Globus pallidus (tissue), 1 donor: Measurements from ENCODE around the gene THEMIS2.
"Not testable (repeated sequence)": the region's sequence is repeated elsewhere in the genome, so short reads cannot be mapped to it uniquely, and the experiment has no call there.

Experiments
- DNase-seq: peaks from one replicate; pipeline ENCODE4 v3.0.0-alpha.2; 2015; ENCODE audit warnings: low spot score

THEMIS2 gene

GRCh38 chr1:27863538-27863915, 8.8 kb upstream of the THEMIS2 start:
- peak; percentile 22 for DNase-seq

GRCh38 chr1:27864264-27864895, 8.0 kb upstream of the THEMIS2 start:
- peak; percentile 39 for DNase-seq

GRCh38 chr1:27865821-27866220, 6.5 kb upstream of the THEMIS2 start:
- no peak for DNase-seq

GRCh38 chr1:27868556-27868931, 3.8 kb upstream of the THEMIS2 start:
- no peak for DNase-seq

- no peak for DNase-seq
These were observed 3.2 kb upstream of the THEMIS2 start for GRCh38 chr1:27868932-27869718.

- no peak for DNase-seq
These were observed 2.6 kb upstream of the THEMIS2 start for GRCh38 chr1:27869719-27870085.

GRCh38 chr1:27871076-27871475, 1.3 kb upstream of the THEMIS2 start:
- not testable (repeated sequence) for DNase-seq

GRCh38 chr1:27872802-27873551, 633 bp downstream of the THEMIS2 start:
- DNase-seq = no peak

- no peak for DNase-seq
These were observed 1.5 kb downstream of the THEMIS2 start for GRCh38 chr1:27873671-27874384.

- DNase-seq = no peak
These were observed 4.2 kb downstream of the THEMIS2 start for GRCh38 chr1:27876341-27877114.

GRCh38 chr1:27877115-27877416, 4.7 kb downstream of the THEMIS2 start:
- no peak for DNase-seq

GRCh38 chr1:27878039-27878438, 5.7 kb downstream of the THEMIS2 start:
- no peak for DNase-seq

GRCh38 chr1:27878787-27879335, 6.5 kb downstream of the THEMIS2 start:
- DNase-seq = no peak

GRCh38 chr1:27879374-27880082, 7.2 kb downstream of the THEMIS2 start:
- DNase-seq = no peak

GRCh38 chr1:27882543-27882903, 10.2 kb downstream of the THEMIS2 start:
- no peak for DNase-seq

GRCh38 chr1:27883536-27883935, 11.2 kb downstream of the THEMIS2 start:
- no peak for DNase-seq

- no peak for DNase-seq
These were observed 11.9 kb downstream of the THEMIS2 start for GRCh38 chr1:27884006-27884954.

- no peak for DNase-seq
These were observed 12.8 kb downstream of the THEMIS2 start for GRCh38 chr1:27885114-27885528.

GRCh38 chr1:27885621-27886352, 13.4 kb downstream of the THEMIS2 start:
- DNase-seq = no peak
